Gastrocnemius medialis (tissue), 4 donors: ENCODE measurements around the gene WDFY4.

Experiments used
- POLR2A ChIP-seq, 2 donors: fragments of 450-650 bp; IDR thresholded peaks; one replicate each; pipeline ENCODE4 v1.6.1; 2017; ENCODE audit warnings: antibody characterized with exemption in 2 of 2, mild to moderate bottlenecking in 2 of 2, moderate library complexity in 2 of 2
- TF ChIP-seq, protein P1 (sequence below), 5 experiments: fragments of 450-650 bp in 3 of 5; fragments of 200-600 bp in 2 of 5; sonication (generic) in 2 of 5; IDR thresholded peaks in 4 of 5; conservative IDR thresholded peaks in 1 of 5; 1 replicate in 4 of 5; 2 replicates in 1 of 5; pipeline ENCODE4 v1.5.1; 2016 to 2019; ENCODE audit warnings: antibody characterized with exemption in 5 of 5, mild to moderate bottlenecking in 3 of 5, moderate library complexity in 3 of 5

DNA sequence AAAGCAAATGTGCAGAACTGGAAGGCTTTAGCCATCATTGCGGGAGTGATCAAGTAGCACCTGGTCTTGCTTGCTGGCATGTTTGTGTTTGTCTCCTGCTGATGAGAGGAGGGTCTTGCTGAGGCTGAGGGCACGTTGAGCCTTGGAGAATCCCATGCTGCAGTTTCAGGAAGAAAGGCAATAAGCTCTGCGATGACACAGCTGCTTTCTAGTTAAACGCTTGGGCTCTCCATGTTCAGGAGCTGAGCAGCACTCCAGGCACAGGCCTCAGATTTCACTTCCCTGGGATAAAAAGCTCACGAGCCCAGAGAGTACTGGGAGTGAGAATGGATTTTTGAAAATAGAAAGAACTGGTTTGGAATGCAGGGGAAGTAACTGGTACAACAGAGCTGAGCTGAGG, 154.2 kb downstream of the WDFY4 start:
- TF ChIP-seq, protein P1, sequence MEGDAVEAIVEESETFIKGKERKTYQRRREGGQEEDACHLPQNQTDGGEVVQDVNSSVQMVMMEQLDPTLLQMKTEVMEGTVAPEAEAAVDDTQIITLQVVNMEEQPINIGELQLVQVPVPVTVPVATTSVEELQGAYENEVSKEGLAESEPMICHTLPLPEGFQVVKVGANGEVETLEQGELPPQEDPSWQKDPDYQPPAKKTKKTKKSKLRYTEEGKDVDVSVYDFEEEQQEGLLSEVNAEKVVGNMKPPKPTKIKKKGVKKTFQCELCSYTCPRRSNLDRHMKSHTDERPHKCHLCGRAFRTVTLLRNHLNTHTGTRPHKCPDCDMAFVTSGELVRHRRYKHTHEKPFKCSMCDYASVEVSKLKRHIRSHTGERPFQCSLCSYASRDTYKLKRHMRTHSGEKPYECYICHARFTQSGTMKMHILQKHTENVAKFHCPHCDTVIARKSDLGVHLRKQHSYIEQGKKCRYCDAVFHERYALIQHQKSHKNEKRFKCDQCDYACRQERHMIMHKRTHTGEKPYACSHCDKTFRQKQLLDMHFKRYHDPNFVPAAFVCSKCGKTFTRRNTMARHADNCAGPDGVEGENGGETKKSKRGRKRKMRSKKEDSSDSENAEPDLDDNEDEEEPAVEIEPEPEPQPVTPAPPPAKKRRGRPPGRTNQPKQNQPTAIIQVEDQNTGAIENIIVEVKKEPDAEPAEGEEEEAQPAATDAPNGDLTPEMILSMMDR (IDR thresholded peaks at IDR 0.05 in 4 of 5, conservative IDR thresholded peaks at IDR 0.05 in 1 of 5), result no peak
- no peak for TF ChIP-seq POLR2A (IDR thresholded peaks at IDR 0.05)
